Keratinocyte (primary cell): Measurements from ENCODE around the gene RFFL. TPM values are rescaled to one million over a fixed set of nuclear protein-coding genes. Genes with fewer than 3 reads are reported as not detected.

ENCODE experiments used
- DNase-seq: peaks from one replicate; pipeline ENCODE4 v3.0.0-alpha.2; 2011; ENCODE audit warnings: low read depth, missing footprints, low spot score
- FAIRE-seq: peaks from 2 replicates; lab custom pipeline; 2011; peaks lifted over from hg19 to GRCh38; lab: Jason Lieb, UNC
- H2AFZ ChIP-seq: 2 replicates; pipeline ENCODE4 v1.6.0; 2012; ENCODE audit warnings: low read length, control low read depth, inconsistent platforms; ENCODE audit not compliant: control insufficient read depth
- H3K27ac ChIP-seq: 2 replicates; pipeline ENCODE4 v1.5.1; 2011; ENCODE audit warnings: low read length; ENCODE audit not compliant: control insufficient read depth, insufficient read depth
- H3K27me3 ChIP-seq: 3 replicates; pipeline ENCODE4 v1.6.0; 2011; ENCODE audit warnings: low read length; ENCODE audit not compliant: control insufficient read depth, insufficient read depth; ENCODE audit errors: extremely low read depth
- H3K36me3 ChIP-seq, 2 experiments: 2 replicates in 1 of 2; 3 replicates in 1 of 2; pipeline ENCODE4 v1.5.1; 2011; ENCODE audit warnings: low read length in 2 of 2, mild to moderate bottlenecking in 1 of 2; ENCODE audit not compliant: control insufficient read depth in 2 of 2, insufficient read depth in 2 of 2; ENCODE audit errors: extremely low read depth in 1 of 2
- H3K4me1 ChIP-seq: 3 replicates; pipeline ENCODE4 v1.5.1; 2011; ENCODE audit warnings: low read length; ENCODE audit not compliant: control insufficient read depth, insufficient read depth; ENCODE audit errors: extremely low read depth
- H3K4me2 ChIP-seq: 3 replicates; pipeline ENCODE4 v1.6.0; 2011; ENCODE audit warnings: low read depth, low read length; ENCODE audit not compliant: control insufficient read depth, insufficient read depth; ENCODE audit errors: extremely low read depth
- H3K4me3 ChIP-seq, 3 experiments: fragments of 200-600 bp in 1 of 3; sonication (generic) in 1 of 3; 2 replicates in 2 of 3; 3 replicates in 1 of 3; pipeline ENCODE4 v1.5.1; 2011 to 2016; ENCODE audit warnings: low read length in 3 of 3, mild to moderate bottlenecking in 3 of 3, control low read depth in 2 of 3, inconsistent platforms in 1 of 3, low read depth in 1 of 3, mixed read lengths in 1 of 3, mixed run types in 1 of 3, moderate library complexity in 1 of 3; ENCODE audit not compliant: control insufficient read depth in 2 of 3, insufficient read depth in 2 of 3; ENCODE audit errors: extremely low read depth in 1 of 3
- H3K79me2 ChIP-seq: 2 replicates; pipeline ENCODE4 v1.6.0; 2012; ENCODE audit warnings: low read length; ENCODE audit not compliant: control insufficient read depth, insufficient read depth
- H3K9ac ChIP-seq: 3 replicates; pipeline ENCODE4 v1.6.0; 2011; ENCODE audit warnings: low read length; ENCODE audit not compliant: control insufficient read depth, insufficient read depth; ENCODE audit errors: extremely low read depth
- H3K9me1 ChIP-seq: 3 replicates; pipeline ENCODE4 v1.6.0; 2011; ENCODE audit warnings: low read length; ENCODE audit not compliant: control insufficient read depth, insufficient read depth; ENCODE audit errors: extremely low read depth
- H3K9me3 ChIP-seq: 2 replicates; pipeline ENCODE4 v1.5.1; 2012; ENCODE audit warnings: low read depth, low read length; ENCODE audit not compliant: control insufficient read depth
- H4K20me1 ChIP-seq: 3 replicates; pipeline ENCODE4 v1.6.0; 2011; ENCODE audit warnings: low read length; ENCODE audit not compliant: control insufficient read depth, insufficient read depth; ENCODE audit errors: extremely low read depth
- EZH2 ChIP-seq: IDR thresholded peaks from one replicate; pipeline ENCODE4 v1.6.1; 2012; ENCODE audit warnings: inconsistent platforms, mild to moderate bottlenecking, low read length, moderate library complexity
- dilution Hi-C: fragments of 300-500 bp; cut with MboI; formaldehyde crosslinking; loops from one replicate; pipeline ENCODE4 v1.7.0; 2020; ENCODE audit warnings: low sequenced_read_pairs; ENCODE audit not compliant: extremely low pct_ligation_motif_present
- polyA plus RNA-seq, 5 experiments: library from polyadenylated mRNA; depleted of rRNA in 3 of 5; stranded (reverse) in 3 of 5; stranded (forward) in 1 of 5; unstranded in 1 of 5; fragments of >200 nt; gene quantifications; 1 replicate in 1 of 5; 2 replicates in 3 of 5; 3 replicates in 1 of 5; pipeline versions ENCODE4 v1.2.1 to v1.2.3, GENCODE V29; 2011 to 2012; ENCODE audit warnings: missing spikeins in 2 of 5, low read depth in 1 of 5, low replicate concordance in 1 of 5
- TF ChIP-seq, protein P1 (sequence below), 3 experiments: IDR thresholded peaks in 1 of 3; conservative IDR thresholded peaks in 1 of 3; optimal IDR thresholded peaks in 1 of 3; 2 replicates in 2 of 3; 3 replicates in 1 of 3; pipeline versions ENCODE3 to v1.5.1; 2011; ENCODE audit warnings: low read length in 3 of 3, mild to moderate bottlenecking in 3 of 3, moderate library complexity in 2 of 3, control low read depth in 1 of 3, inconsistent platforms in 1 of 3; ENCODE audit not compliant: insufficient read depth in 2 of 3; ENCODE audit errors: extremely low read depth in 1 of 3

Gene RFFL
- polyA plus RNA-seq, 1 donor (not counting 4 experiments of a cell fraction or from before 2014, with no cell fraction given), result 13.5 TPM

GRCh38 chr17:35019386-35020179 lies 43.9 kb downstream of the RFFL start:
- no peak overlapping the region for H3K4me2 ChIP-seq
- H3K27me3 ChIP-seq, result no peaks in the 10 kb centered on the region
- no peak overlapping the region for H3K4me3 ChIP-seq
- peaks cover 32% of the 10 kb centered on the region for H3K4me1 ChIP-seq
- H4K20me1 ChIP-seq, result no peaks in the 10 kb centered on the region
- no peak overlapping the region for H3K27ac ChIP-seq
- TF ChIP-seq, protein P1, sequence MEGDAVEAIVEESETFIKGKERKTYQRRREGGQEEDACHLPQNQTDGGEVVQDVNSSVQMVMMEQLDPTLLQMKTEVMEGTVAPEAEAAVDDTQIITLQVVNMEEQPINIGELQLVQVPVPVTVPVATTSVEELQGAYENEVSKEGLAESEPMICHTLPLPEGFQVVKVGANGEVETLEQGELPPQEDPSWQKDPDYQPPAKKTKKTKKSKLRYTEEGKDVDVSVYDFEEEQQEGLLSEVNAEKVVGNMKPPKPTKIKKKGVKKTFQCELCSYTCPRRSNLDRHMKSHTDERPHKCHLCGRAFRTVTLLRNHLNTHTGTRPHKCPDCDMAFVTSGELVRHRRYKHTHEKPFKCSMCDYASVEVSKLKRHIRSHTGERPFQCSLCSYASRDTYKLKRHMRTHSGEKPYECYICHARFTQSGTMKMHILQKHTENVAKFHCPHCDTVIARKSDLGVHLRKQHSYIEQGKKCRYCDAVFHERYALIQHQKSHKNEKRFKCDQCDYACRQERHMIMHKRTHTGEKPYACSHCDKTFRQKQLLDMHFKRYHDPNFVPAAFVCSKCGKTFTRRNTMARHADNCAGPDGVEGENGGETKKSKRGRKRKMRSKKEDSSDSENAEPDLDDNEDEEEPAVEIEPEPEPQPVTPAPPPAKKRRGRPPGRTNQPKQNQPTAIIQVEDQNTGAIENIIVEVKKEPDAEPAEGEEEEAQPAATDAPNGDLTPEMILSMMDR (optimal IDR thresholded peaks at IDR 0.05 in 1 of 3, IDR thresholded peaks at IDR 0.05 in 1 of 3, conservative IDR thresholded peaks at IDR 0.05 in 1 of 3; ENCODE audit: extremely low read depth in 1 of 3, insufficient read depth in 2 of 3, low read length in 3 of 3), result no peak
- no peak for TF ChIP-seq EZH2
- H3K36me3 ChIP-seq, result peaks cover 26 to 33% of the 10 kb centered on the region in 2 experiments
- no peak for FAIRE-seq
- DNase-seq, result no peak
- no peaks in the 10 kb centered on the region for H3K9me3 ChIP-seq
- H3K9me1 ChIP-seq, result peaks cover 2% of the 10 kb centered on the region
- no peak overlapping the region for H3K9ac ChIP-seq
- peaks cover 2% of the 10 kb centered on the region for H3K79me2 ChIP-seq
- no peak overlapping the region for H2AFZ ChIP-seq
- dilution Hi-C loops, result no loop called here

GRCh38 chr17:35018814-35019213 lies 44.7 kb downstream of the RFFL start:
- Histone ChIP-seq H4K20me1 (no peaks in the 10 kb centered on the region), H3K9me3 (no peaks in the 10 kb centered on the region), H3K27ac (no peak overlapping the region), H3K9me1 (peaks cover 2% of the 10 kb centered on the region), H2AFZ (no peak overlapping the region), H3K9ac (no peak overlapping the region), H3K36me3 (peaks cover 29 to 32% of the 10 kb centered on the region in 2 experiments), H3K4me3 (no peak overlapping the region), H3K27me3 (no peaks in the 10 kb centered on the region), H3K4me2 (no peak overlapping the region), H3K4me1 (peaks cover 24% of the 10 kb centered on the region), H3K79me2 (peaks cover 2% of the 10 kb centered on the region)
- TF ChIP-seq, protein P1 (optimal IDR thresholded peaks at IDR 0.05 in 1 of 3, IDR thresholded peaks at IDR 0.05 in 1 of 3, conservative IDR thresholded peaks at IDR 0.05 in 1 of 3; ENCODE audit: extremely low read depth in 1 of 3, insufficient read depth in 2 of 3, low read length in 3 of 3), result no peak
- FAIRE-seq, result no peak
- DNase-seq, result no peak
- dilution Hi-C loops, result no loop called here
